ENCODE results near the gene MACROD1.

The MACROD1 gene

GRCh38 chr11:64110465-64111375 is 55.2 kb downstream of the MACROD1 start:
- DNase-seq, result no peak

DNA sequence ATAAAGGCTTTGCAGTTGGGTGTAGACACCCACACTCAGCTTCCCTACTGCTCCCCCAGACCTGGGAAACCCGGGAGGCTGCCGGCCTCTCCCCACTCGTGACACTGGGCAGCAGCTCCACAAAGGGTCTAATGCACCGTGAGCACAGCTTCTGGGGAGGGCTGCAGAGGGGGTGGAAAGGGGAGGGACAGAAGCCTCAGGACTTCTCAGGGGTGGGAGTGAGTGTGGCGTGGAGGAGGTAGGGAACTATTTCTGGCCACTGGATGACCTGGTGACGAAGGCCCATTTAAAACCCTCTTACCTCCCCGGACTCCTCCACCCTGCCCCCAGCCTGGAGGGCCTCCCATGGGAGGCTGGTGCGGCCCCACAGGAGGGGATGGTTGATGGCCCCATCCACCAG is 56.6 kb downstream of the MACROD1 start:
- DNase-seq, result no peak

GRCh38 chr11:64107303-64107702 is 58.6 kb downstream of the MACROD1 start:
- no peak for DNase-seq

GRCh38 chr11:64104632-64105031 is 61.3 kb downstream of the MACROD1 start:
- DNase-seq, result no peak

DNA sequence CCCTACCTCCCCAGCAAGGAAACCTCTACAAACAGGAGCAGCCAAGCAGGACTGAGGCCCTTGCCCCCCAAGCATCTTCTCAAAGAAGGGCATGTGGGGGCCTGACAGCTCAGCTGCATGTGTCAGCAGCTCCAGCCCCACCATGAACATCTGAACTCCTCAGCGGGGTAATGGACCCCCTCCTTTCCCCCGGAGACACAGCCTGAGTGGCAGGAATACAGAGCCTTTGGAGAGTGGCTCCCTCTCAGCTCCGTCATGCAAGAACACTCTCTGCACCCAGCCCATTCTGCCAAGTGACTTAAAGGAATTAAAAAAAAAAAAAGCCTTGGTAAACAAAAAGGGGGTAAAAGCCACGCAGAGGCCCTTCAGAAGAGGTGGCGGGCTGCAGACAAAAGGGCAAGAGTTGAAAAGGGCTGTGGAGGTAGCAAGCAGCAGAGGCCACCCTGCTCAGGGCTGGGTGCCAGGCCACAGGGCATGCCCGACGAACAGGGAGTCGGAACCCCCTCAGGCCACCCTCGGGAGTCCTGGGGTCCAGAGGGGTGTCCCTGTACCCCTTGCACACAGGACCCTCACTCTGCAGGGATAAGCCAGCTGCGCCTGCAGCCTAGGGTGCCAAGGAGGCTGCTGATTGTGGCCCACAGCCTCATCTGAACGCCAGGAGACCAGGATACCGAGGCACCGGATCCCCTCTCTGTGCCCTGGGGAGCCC is 62.5 kb downstream of the MACROD1 start:
- no peak for DNase-seq

DNA sequence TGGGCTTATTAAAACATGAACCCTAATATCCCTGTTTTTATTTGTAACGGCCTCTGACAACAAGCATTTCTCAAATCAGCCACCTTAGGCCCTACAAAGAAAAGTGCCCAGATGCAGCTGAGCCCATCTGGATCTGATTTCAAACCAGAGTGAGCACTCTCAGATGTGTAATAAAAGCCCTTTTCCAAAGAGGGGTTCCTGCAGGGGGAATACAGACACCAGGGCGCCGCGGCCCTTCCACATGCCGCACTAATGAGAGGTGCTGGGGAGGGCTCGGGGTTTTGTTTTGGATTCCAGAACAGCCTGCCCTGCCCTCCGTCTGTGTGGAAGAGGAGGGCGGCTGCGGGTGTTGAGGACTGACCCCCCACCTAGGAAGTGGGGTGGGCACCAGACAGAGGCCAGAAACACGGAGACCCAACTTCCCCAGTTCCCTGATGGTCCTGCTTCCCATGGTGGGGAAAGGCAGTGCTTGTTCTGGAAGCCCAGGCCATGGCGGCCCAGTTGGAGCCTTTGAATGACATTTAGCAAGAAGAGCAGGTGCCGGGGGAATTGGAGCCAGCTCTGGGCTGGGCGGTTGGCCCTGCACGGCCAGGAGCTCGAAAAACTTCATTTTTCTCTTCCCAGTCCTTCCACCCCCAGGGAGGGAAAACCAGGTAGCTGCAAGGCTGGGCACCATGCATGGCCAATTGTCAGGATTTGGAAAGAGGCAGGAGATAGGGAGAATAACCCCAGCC is 63.7 kb downstream of the MACROD1 start:
- no peak for DNase-seq

DNA sequence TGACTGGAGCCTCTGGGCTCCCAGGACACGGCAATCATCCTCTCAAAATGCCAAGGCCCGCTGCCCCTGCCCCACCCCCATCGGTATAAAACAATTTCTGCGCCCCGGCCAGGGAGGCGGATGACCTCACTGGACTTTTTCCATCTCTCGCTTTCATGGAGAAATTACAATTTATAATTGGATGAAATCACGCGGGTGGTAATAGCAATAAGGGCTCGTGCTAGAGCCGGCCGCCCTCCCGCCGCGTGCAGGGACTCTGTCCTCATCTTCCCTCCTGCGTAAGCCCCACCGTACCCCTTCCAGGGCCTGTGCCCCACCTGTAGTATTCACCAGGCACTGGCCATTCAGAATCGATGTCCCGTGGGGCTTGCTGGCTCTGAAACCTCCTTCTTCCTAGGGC is 64.5 kb downstream of the MACROD1 start:
- no peak for DNase-seq

GRCh38 chr11:64100782-64101353 is 65.0 kb downstream of the MACROD1 start:
- DNase-seq, result no peak

- DNase-seq, result no peak
Observed at GRCh38 chr11:64100360-64100759, 65.6 kb downstream of the MACROD1 start.

DNA sequence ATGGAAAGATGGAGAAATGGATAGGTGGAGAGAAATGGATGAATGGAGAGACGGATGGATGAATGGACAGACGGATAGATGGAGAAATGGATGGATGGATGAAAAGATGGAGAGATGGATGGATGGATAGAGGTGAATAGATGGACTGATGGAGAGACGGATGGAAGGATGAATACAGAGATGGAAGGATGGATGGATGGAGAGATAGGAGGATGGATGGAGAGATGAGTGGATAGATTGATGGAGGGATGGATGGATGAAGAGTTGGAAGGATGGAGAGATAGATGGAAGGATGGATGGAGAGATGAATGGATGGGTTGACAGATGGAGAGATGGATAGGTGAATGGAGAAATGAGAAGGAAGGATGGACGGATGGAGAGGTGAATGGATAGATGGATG is 66.5 kb downstream of the MACROD1 start:
- no peak for DNase-seq

DNA sequence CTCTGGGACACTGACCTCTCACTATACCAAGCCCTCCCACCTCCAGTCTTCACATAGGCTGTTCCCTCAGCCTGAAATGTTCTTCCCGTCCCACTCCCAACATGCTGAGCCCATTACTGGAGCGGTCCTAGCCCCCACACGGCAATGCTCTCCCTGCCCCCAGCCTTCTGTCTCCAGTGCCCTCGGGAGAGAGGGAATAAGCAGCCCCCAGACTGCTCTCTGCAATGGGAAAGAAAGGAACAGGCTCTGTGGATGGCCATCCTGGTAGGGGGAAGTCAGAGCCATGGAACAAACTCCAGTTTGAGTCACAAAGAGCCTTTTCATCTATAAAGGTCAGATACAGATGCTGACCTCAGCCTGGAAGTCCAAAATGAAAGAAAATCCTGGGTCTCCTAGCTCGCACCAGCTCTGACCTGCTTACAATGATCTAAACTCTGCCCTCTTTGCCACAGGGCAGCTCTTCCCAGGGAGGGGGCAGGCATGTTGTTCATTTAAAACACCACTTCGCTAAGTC is 67.5 kb downstream of the MACROD1 start:
- no peak for DNase-seq

- no peak for DNase-seq
Observed at GRCh38 chr11:64097468-64098317, 68.2 kb downstream of the MACROD1 start.

DNA sequence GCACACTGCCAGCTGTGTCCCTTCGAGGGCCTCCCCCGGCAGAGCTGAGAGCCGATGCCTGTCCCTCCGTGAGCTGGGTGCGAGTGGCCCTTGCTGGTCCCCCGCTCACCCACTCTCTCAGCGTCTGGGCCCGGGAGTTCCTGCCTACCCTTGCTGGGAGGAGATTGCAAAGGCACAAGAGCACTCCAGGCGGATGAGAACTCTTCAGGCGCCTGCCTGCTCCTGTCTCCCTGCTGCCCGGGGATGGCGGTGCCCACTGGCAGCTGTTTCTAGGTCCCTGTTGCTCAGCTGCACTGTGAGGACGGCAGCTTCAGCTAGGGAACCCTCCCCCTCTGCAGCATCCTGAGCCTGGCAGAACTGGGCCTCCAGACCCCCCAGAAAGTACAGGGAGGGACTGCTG is 69.1 kb downstream of the MACROD1 start:
- DNase-seq, result no peak

GRCh38 chr11:64095949-64096348 is 70.0 kb downstream of the MACROD1 start:
- DNase-seq, result no peak

DNA sequence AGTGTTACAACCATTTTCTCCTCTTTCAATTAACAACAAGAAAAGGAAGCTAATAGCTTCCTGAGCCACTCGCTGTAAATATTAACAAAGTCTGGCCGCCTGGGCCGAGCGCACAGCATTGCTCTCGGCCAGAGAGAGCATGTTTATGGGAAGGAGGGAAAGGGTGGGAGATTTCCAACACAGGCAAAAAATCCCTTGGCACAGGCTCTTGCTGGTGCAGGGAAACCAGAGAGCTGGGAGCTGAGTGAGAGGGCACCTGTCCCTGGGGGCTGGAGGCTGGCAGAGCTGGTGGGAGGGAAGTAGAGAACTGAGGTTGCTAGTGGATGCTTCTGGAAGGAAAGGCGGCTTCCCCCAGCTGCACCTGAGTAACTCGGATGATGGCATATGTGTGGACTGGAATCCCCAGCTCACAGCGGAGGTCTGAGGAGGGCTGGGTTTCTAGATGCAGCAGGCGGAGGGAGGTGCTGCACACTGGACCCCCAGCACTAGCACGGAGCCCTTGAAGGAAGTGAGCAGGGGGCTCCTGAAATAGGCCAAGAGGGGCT is 70.6 kb downstream of the MACROD1 start:
- no peak for DNase-seq

DNA sequence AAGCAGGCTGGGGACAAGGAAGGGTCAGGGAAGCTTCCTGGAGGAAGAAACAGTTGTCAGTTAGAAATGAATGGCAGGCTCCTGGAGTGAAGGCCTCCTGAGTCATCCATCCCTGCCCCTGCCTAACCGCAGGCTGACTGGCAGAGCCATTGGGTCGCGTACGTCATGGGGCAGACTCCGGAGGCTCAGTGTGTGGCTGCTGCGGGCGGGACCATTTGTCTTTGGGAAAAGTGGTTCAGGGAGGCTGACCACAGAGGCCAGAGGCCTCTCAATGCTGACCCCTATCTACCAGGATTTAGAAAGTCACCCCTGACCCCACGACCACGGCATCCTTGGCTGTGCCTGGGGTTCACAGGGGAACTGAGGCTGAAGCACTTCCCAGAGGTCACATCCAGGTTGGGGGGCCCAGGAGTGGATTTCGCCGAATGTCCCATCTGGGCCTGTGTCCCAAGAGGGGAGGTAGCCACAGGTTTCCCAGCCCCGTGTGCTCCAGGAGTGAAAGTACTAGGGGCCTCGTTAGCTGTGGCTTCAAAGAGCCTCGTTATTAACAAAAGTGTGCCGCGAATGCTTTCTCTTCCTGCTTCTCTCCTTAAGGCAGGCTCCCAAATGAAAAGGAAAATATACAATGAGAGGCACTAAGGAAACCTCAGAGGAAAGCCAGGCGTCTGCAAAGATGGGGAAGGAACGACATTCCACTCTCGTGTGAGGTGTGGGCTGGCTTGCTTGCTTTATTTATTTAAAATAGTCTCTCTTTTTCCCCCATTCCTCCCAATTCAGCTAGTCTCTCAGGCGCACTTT is 71.3 kb downstream of the MACROD1 start:
- no peak for DNase-seq

GRCh38 chr11:64093233-64094039 is 72.5 kb downstream of the MACROD1 start:
- DNase-seq, result no peak

DNA sequence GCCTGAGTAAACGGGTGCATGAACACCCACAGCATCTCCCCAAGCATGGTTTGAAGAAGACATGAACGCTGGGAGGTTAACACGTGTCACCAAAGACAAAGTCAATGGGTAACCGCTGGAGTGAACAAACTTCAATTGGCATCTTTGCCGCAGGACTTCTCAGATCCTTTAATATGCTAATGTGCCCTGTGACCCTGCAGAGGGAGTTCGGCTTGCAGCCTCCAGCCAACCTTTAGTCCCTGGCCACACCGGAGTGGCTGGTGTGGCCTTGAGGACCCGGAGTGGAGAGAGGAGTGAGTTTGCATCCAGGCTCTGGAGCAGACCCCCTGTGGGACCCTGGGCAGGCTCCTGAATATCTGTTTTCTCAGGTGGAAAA is 73.2 kb downstream of the MACROD1 start:
- no peak for DNase-seq

- DNase-seq, result no peak
Observed at GRCh38 chr11:64092111-64092760, 73.7 kb downstream of the MACROD1 start.

Measured in left hindlimb (tissue), 1 donor.